Ishikawa (cell line): ENCODE results near the gene CDS1.

Source experiments
- CREB1 ChIP-seq: IDR thresholded peaks from 2 replicates; pipeline ENCODE4 v1.6.1; 2012; ENCODE audit warnings: low read depth
- EP300 ChIP-seq: IDR thresholded peaks from 2 replicates; pipeline ENCODE4 v1.6.1; 2012; ENCODE audit warnings: borderline replicate concordance
- MAX ChIP-seq: IDR thresholded peaks from 2 replicates; pipeline ENCODE4 v1.6.1; 2012
- NFIC ChIP-seq: IDR thresholded peaks from 2 replicates; pipeline ENCODE4 v1.6.1; 2012
- RAD21 ChIP-seq: IDR thresholded peaks from 2 replicates; pipeline ENCODE4 v1.6.1; 2012; ENCODE audit warnings: low read depth
- REST ChIP-seq: IDR thresholded peaks from 2 replicates; pipeline ENCODE4 v1.6.1; 2012; ENCODE audit warnings: low read depth, mild to moderate bottlenecking
- TAF1 ChIP-seq: IDR thresholded peaks from 2 replicates; pipeline ENCODE4 v1.6.1; 2012; ENCODE audit warnings: low read depth, mild to moderate bottlenecking
- TCF12 ChIP-seq: IDR thresholded peaks from 2 replicates; pipeline ENCODE4 v1.6.1; 2012; ENCODE audit warnings: low read depth
- USF1 ChIP-seq: IDR thresholded peaks from 2 replicates; pipeline ENCODE4 v1.6.1; 2012
- YY1 ChIP-seq: IDR thresholded peaks from 2 replicates; pipeline ENCODE4 v1.6.1; 2012; ENCODE audit warnings: low read depth

GRCh38 chr4:84660606-84661005 lies 77.7 kb downstream of the CDS1 start:
- TF ChIP-seq NFIC (no peak), TCF12 (no peak), REST (no peak), TAF1 (no peak), CREB1 (no peak), MAX (no peak), EP300 (no peak), YY1 (no peak), RAD21 (no peak), USF1 (no peak)
